GF-D8 (cell line): ENCODE measurements around the gene UACA.
"Not testable (repeated sequence)": the region's sequence is repeated elsewhere in the genome, so short reads cannot be mapped to it uniquely, and the experiment has no call there.

Experiments
- DNase-seq: peaks from one replicate; lab custom pipeline; 2025; lab: John Stamatoyannopoulos, UW

UACA gene

DNA sequence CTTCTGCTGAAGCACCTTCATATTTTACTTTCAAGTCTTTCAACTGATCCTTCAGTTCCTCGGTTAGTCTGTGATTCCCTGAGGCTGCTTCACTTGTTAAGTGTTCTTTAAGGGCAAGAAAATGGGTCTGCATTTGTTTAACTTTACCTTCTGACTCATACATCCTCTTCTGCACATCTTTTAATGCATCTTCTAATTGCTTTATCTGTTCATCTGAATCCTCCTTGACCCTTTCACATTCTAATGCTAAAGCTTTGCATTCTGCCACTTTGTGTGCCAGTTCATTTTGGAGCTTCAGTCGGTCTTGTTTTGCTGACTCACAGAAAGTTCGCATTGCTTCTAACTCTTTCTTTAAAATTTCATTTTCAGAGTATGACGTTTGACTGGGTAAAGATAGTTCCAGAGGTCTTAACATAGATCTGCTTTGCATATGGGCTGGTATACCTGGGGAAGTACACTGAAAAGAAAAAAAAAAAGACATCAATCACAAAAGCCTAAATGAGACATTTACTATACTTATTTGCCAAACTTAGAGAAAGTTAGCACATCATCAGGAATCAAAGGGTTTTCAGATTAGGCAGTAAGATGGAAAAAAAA lies 94.3 kb downstream of the UACA start:
- DNase-seq: no peak

DNA sequence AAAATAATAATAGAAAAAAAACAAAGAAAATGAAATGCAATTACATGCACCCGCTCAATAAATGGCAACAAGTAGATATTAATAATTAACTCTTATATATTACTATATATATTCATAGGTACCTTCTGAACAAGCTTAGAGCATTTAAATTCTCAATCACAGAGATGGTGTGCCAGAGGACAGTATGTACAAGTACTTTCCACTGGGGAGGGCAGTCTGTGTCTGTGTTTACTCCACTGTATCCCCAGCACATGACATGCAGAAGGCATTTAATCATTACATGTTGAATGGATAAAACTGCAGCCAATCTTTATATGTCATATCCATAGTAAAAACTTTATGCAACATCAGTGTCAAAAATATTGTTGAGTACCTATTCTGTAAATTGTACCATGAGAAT lies 97.8 kb downstream of the UACA start:
- DNase-seq: no peak

DNA sequence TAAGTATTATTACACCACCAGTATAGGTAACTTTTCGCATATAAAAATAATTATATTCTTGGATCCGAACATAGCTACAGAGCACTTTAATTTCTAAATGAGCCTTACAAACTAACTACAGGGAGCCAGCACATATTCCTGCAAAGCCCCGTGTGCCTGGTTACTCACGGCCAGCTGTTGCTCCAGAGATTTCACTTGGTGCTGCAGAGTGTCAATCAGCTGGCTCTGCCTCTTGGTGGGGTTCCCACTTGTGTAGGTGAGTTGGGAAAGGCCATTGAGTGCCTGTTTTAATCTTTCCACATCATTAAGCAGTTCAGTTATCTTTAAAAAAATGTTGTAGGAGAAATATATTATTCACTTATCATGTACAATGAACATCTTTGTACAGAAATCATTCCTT lies 98.9 kb downstream of the UACA start:
- no peak for DNase-seq

DNA sequence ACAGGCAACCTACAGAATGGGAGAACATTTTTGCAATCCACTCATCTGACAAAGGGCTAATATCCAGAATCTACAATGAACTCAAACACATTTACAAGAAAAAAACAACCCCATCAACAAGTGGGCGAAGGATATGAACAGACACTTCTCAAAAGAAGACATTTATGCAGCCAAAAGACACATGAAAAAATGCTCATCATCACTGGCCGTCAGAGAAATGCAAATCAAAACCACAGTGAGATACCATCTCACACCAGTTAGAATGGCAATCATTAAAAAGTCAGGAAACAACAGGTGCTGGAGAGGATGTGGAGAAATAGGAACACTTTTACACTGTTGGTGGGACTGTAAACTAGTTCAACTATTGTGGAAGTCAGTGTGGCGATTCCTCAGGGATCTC lies 100.3 kb downstream of the UACA start:
- DNase-seq: not testable (repeated sequence)

DNA sequence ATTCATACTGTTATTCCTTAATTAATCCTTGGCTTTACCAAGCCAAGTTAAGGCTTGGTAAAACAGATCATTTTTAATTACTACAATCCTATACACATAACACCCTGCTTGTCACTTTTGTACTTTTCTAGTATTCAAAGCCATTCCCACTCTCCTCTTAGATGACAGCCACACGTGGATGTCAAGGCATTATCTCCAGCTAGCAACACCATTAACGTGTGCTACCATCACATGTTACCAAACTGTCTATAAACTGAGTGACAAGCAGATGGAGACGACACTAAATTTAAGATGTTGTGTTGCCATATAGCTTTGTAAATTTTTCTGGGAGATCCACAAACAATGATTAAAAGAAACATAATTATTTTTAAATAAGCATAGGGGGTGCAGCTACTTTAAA lies 103.7 kb downstream of the UACA start:
- DNase-seq: no peak

DNA sequence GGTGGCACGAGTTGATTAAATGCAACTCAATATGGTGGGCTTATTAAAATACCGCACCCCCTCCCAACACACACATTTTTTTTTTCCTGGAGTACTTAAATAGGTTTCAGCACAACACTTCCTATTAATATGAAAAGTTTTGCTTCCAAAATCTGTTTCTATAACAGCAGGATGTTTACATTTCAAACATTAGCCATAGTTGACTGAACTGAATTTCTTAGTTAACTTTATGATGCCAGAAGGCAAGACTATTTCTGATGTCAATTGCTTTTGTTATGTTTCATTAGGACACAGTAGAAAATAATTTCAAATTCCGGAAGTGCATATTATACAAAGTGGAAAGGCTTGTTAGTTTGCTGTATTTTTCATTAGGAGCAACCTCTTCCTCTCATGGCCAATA lies 104.7 kb downstream of the UACA start:
- no peak for DNase-seq

DNA sequence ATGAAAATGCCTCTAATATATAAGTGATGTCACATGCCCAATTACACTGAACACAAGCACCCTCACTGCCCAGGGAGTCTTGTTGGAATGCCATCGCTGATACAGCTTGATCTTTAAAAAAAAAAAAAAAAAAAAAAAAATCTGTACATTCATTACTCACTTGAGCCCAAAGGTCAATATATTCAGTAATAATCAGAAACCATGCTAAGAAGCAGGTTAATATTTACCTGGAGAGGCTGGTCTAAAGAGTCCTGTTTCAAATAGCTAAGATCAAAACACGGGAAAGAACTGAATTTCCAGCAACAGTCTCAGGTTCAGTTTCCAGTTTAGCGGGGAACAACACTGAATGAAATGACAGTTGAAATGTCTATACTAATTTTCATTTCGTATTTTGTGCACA lies 109.9 kb downstream of the UACA start:
- no peak for DNase-seq

DNA sequence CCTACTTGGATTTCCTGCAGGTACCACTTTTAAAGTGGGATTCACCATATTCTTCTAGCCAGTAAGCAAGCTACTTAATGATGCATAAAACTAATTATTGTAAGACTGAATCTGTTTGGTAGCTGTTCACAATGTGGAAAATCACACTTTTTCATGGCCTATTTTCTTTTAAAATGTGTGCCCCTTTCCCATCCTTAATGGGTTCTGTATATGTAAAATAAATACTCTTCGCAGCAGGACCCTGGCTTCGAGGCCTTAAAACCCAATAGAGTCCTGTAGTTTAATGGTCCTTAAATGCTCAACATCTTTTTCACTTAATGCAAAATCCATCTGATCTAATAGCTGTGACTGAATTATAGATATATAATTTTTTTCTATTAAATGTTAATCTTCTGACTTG lies 111.0 kb downstream of the UACA start:
- DNase-seq: no peak

DNA sequence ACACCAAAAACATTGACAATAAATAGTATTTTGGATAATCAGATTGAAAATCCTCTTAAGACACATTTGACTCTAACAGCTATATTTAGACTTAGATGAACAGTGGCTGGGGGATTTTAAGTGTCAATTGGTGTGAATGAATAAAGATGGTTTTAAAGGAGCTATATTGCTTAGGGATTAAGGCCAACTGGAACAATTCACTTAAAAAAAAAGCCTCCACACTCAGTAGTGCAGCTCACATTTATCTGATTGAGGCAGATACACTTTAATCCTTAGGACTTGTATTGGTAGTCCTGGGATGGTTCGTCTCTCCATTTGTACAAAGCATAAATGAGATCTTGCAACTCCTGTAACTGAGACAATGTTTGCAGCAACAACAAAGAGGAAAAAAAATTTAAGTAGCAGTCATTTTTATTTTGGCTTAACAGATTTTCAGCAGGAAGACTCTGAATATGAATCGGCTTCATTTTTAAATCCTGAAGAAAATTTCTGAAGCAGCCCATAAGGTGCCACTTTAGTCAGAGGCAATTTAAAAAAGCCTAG lies 112.0 kb downstream of the UACA start:
- DNase-seq: no peak

DNA sequence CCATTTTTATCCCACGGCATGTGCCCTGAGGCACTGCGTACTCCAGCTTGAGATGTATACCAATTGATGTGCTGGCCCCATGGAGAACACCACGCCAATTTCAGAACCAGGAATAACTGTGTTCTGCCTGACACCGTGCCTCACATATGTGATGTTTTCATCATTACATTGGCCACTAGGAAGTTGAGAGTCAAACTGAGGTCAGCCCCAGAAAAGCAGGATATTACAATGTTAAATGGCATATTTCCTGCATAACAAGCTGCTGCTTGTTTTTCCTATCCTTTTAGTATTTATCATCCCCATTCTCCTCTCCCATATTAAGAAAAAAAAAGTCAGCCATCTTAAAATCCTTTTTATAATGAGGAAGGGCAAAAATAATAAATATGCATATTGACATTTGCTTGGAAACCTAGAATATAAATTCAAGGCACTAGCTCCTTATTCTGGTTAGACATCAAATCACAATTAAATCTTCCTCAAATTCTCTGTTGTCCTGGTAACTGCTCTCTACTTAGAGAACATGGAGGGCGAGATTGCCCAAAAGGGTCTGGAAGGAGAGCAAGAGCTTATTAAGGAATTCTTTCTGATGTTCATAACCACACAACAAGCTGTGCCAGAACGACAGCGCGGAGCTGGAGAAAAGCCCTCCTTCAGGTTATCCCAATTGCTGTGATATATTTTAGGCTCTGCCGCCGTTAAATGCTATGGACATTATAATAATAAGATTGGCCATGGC lies 112.6 kb downstream of the UACA start:
- DNase-seq: no peak

DNA sequence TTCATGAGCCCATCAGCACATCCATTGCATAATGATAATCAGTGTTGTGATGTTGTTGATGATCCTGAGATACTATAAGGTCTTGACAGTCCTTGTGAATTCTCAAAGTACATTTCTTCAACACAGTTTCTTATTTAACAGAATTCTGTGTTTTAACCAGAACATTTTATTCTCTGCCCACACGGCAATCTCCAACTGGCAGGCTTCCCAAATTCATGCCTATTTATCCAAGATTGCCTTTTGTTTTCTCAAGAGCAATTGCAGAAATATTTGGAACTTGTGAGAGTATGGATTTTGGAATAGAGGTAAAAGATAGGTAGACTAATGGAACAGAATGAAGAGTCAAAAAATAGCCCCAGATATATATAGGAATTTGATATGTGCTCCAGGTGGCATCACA lies 116.0 kb downstream of the UACA start:
- no peak for DNase-seq

DNA sequence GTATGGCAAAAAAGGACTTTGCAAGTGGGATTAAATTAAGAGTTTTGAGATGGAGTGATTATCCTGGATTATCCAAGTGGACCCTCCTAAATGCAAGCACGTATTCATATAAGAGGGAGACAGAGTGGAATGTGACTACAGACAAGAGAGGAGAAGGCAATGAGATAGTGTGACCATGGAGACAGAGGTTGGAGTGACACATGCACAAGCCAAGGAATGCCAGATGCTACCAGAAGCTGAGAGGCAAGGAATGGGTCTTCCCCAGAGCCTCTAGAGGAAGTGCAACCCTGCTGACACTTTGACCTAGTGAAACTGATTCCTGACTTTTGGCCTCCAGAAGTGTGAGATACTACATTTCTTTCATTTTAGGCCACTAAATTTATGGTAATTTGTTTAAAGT lies 117.2 kb downstream of the UACA start:
- DNase-seq: no peak

DNA sequence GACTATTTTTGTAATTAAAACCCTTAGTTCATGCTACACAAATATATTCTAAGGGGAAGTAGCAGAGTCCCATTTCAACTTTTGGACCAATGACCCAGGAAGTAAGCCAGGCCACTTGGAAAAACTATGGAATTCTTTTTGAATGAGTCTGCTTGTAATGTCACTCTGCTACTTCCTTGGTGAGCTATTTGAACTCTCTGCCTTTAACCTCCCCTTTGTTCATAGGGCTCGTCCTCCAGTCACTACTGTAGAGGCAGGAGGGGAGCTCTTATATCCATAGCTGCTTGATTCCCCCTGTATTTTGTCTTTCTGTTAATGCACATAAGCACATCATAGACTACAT lies 119.6 kb downstream of the UACA start:
- no peak for DNase-seq

DNA sequence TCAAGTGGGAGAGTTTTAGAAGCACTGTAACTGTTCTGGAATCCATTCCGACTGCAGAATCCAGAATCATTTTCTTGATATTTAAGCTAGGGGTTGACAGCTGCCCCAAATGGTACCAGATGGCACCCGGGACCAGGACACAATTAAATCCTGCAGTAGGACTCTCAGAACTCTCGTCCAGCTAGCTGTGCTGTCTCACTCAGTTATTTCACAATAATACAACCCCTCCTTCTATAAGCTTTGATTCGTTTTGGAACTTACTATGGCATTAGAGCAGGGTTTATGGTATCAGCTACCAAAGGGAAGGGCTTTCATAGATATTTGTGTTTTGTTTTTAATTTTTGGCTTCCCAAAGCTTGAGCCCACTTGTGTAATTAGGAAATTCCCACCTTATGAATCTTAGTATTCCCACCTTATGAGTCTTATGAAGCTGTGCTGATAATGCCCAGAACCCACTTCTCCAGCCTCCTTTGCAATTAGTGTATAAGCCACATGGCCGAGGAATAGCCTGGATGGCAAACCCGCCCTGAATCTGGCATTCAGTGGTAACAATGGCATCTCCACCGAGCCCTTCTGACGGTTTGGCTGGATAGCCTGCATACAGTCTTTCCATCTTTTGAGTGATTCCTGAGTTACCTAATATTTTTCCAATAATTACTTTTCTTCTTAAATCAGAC lies 120.1 kb downstream of the UACA start:
- DNase-seq: no peak

DNA sequence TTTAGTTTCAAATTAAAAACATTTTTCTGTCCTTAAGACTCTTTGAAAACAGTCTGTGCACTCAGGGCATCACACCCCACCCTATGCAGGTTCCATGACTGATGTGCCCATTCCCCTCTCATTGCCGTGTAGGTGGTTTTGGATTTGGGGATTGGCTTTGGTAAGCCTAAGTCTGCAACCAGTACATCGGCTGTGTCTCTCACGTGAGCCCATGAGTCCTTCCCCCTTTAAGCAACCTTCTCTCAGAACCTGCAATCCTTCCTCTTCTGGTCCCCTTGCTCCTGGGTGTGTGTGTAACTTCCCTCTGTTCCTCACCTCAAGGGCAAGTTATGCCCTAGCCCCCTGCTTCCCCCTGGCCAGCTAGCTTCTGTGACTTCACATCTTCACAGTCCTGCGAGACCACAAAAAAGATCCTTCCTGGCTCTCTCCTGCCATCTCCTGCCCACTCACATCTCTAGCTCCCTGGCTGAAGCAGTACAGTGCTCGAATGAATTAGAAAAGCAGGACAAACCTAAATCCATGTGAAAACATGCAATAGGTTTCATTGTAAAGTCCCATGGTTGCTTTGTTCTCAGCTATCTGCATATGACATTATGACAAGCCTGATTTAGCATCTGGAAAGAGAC lies 126.7 kb downstream of the UACA start:
- DNase-seq: peak; percentile 53

DNA sequence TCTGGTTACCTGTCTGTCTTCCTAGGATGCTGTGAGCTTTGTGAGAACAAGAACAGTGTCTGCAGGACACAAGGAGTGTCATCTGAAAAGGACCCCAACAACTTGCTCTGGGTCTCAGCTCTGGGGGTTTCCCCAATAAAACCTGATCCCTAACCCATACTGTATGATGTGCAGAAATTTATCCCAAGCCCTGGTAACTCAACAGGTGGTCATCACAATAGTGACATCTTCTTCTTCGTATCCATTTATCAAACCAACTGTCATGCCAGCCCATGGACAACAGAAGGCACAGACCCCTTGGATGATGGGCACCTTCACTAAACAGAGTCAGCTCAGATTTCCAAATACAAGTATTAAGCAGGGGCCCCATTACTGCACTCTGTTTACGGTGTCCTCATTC lies 127.5 kb downstream of the UACA start:
- DNase-seq: no peak

DNA sequence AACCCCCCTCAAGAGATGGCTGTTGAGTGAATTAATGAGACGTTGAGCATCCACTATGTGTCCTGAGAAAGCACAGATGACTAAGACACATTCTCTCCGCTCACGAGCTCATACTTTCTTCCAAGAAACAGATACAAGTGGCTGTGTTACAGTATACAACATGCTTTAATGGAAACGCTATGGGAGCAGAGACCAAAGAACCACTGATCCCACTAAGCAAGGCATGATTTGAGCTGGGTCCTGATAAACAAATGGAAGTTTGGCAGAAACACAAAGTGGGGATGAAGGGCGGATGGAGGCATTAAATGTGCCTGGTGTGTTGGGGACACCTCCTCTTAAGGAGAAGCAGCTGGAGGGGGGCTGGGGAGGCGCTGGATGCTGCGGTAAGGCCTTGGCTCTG lies 129.4 kb downstream of the UACA start:
- no peak for DNase-seq

DNA sequence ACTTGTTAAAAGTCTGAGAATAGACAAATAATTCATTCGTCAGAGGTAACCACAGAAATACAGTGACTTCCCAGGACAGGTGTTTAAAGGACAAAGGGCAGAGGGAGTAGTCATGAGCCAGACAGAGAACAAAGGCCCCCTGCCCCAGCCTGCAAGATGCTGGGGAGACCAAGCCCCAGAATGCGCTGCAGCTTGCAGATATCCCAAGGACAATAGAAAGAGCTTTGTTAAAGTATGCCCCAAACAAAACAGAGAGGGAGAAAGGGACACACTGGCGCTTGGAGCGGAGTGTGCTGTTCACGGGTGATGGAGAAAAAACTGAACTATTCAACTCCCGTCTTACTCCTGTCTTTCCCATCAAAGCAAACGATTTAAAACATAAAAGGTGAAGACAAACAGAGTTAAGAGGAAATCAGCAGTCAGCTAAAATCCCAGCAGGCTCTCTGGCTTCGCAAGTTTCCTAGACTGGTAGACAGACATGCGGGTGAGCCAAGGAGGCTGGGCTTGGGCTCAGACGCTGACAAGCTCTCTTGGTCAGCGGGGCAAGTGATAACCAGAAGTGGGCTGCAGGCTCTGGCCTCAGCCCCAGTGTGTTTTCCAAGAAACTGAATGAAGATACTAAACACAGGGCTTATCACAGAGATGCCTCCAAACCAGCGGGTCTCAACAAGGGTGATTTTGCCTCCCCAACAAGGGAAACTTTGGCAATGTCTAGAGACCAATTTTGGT lies 130.1 kb downstream of the UACA start:
- DNase-seq: no peak

DNA sequence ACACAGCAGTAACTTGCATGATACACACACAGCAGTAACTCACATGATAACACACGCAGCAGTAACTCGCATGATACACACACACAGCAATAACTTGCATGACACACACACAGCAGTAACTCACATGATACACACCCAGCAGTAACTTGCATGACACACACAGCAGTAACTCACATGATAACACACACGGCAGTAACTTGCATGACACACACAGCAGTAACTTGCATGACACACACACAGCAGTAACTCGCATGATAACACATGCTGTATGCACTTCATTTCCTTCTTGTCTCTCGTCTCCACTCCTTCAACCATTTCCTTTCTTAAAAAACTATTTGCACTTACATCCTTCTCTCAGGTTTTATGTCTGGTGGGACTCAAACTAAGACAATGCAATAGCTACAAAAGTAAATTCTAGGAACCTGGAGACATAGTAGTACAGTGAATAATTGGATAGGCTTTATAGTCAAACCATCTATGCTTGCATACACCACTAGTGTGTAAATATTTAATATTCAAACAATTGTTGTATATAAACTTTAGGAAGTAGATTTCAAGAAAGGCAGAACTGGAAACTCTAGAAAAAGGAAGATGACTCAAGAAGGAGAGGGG lies 130.8 kb downstream of the UACA start:
- DNase-seq: no peak

DNA sequence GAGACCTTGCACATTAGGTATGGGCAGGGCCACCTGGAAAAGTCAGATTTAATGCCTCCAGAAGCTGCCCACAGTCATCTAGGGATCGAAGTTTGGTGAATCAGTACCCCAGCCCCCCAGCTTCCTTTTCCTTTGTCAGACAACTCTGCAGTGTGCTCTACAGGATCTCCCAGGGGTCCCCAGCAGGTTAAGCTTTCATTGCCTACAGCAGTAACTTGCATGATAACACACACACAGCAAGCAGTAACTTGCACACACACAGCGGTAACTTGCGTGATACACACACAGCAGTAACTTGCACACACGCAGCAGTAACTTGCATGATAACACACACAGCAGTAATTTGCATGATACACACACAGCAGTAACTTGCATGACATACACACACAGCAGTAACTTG lies 131.3 kb downstream of the UACA start:
- no peak for DNase-seq

DNA sequence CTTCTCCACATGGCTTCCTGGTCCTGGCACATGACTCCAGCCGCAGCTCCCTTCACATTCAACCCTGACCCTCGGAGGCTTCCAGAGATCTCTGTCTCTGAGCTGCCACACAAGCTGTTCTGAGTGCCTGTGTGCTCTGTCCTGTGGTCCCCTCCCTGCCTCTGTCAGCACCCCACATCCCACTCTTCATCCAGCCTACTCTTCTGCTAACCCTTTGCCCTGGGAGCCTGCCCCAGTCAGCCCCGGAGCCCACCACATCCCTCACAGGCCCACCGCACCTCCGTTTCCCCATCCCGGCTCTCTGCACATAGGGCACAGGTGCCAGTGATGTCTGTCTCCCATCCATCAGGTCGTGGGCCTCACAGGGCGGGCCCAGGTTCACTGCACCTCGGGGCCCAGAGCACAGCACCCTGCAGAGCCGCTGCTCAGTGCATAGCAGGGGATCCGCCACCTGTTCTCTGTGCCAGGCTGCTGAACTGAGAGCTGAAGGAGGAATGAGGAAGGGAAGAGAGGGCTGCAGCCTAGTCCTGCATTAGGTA lies 133.6 kb downstream of the UACA start:
- no peak for DNase-seq

DNA sequence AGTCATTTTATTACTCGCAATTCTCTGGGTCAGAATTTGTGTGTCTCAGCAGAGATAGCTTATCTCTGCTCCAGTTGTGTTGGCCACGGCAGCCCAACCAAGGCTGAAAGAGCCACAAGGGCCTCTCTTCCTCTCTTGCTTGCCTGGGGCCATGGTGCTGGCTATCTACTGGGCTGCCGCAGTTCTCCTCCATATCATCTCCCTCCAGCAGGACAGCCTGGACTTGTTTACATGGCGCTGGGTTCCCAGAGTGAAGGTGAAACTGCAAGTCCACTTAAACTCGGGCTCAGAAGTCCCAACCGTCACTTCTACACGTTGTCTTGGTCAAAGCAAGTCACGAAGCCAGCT lies 134.8 kb downstream of the UACA start:
- DNase-seq: no peak
